Gastrocnemius medialis (tissue), 4 donors: ENCODE results near the gene FBN2.

Experiments
- POLR2A ChIP-seq, 2 donors: fragments of 450-650 bp; IDR thresholded peaks; one replicate each; pipeline ENCODE4 v1.6.1; 2017; ENCODE audit warnings: antibody characterized with exemption in 2 of 2, mild to moderate bottlenecking in 2 of 2, moderate library complexity in 2 of 2
- TF ChIP-seq, protein P1 (sequence below), 5 experiments: fragments of 450-650 bp in 3 of 5; fragments of 200-600 bp in 2 of 5; sonication (generic) in 2 of 5; IDR thresholded peaks in 4 of 5; conservative IDR thresholded peaks in 1 of 5; 1 replicate in 4 of 5; 2 replicates in 1 of 5; pipeline ENCODE4 v1.5.1; 2016 to 2019; ENCODE audit warnings: antibody characterized with exemption in 5 of 5, mild to moderate bottlenecking in 3 of 5, moderate library complexity in 3 of 5

DNA sequence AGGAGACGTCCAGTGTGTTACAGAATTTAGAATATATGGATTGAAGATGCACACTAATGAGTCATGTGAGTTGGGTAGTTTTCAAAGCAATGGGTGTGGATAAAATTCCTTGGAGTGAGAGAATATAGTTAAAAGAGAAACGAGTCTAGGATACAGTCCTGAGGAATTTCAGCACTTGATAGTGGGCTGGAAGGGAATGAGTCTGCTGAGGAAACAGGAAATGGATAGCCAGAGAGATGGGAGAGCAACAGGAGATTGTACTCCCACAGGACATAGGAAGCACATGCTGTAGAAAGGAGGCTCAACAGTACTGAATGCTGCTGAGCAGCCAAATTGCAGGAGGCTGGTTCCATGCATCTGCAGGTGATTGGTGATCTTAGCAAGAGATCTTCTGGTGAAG lies 68.1 kb downstream of the FBN2 start:
- TF ChIP-seq, protein P1, sequence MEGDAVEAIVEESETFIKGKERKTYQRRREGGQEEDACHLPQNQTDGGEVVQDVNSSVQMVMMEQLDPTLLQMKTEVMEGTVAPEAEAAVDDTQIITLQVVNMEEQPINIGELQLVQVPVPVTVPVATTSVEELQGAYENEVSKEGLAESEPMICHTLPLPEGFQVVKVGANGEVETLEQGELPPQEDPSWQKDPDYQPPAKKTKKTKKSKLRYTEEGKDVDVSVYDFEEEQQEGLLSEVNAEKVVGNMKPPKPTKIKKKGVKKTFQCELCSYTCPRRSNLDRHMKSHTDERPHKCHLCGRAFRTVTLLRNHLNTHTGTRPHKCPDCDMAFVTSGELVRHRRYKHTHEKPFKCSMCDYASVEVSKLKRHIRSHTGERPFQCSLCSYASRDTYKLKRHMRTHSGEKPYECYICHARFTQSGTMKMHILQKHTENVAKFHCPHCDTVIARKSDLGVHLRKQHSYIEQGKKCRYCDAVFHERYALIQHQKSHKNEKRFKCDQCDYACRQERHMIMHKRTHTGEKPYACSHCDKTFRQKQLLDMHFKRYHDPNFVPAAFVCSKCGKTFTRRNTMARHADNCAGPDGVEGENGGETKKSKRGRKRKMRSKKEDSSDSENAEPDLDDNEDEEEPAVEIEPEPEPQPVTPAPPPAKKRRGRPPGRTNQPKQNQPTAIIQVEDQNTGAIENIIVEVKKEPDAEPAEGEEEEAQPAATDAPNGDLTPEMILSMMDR (IDR thresholded peaks at IDR 0.05 in 4 of 5, conservative IDR thresholded peaks at IDR 0.05 in 1 of 5), result no peak
- TF ChIP-seq POLR2A (IDR thresholded peaks at IDR 0.05), result no peak
